Common myeloid progenitor, CD34-positive (primary cell): ENCODE data around the gene IQGAP2.

Experiments
- CTCF ChIA-PET: fragments of 350-600 bp; sonication (Branson Sonifier 250); formaldehyde crosslinking; loops from one replicate; lab custom pipeline; 2021; ENCODE audit warnings: antibody characterized with exemption; lab: Charles Lee
- POLR2A ChIA-PET: fragments of 350-600 bp; sonication (Branson Sonifier 250); formaldehyde crosslinking; loops from one replicate; lab custom pipeline; 2021; ENCODE audit warnings: antibody characterized with exemption; lab: Charles Lee
- DNase-seq, 3 donors: peaks; one replicate each; pipeline versions ENCODE4 v3.0.0 to v3.0.0-alpha.2; 2013
- H3K27ac ChIP-seq, 2 experiments: 1 replicate in 1 of 2; 2 replicates in 1 of 2; pipeline ENCODE4 v1.7.0; 2013; ENCODE audit warnings: inconsistent platforms in 2 of 2, low read length in 2 of 2, mild to moderate bottlenecking in 2 of 2, low read depth in 1 of 2, moderate library complexity in 1 of 2; ENCODE audit not compliant: severe bottlenecking in 2 of 2, insufficient read depth in 1 of 2, poor library complexity in 1 of 2
- H3K27me3 ChIP-seq, 5 experiments: replicated peaks in 2 of 5; 1 replicate in 3 of 5; 2 replicates in 2 of 5; pipeline versions ENCODE4 v1.6.1 to v1.7.0; 2013; ENCODE audit warnings: low read length in 4 of 5, mild to moderate bottlenecking in 2 of 5, moderate library complexity in 2 of 5, inconsistent platforms in 1 of 5; ENCODE audit not compliant: insufficient read depth in 5 of 5, control insufficient read depth in 4 of 5
- H3K36me3 ChIP-seq, 4 experiments: 1 replicate in 2 of 4; 2 replicates in 2 of 4; pipeline versions ENCODE4 v1.6.1 to v1.7.0; 2013; ENCODE audit warnings: low read length in 3 of 4, control low read depth in 1 of 4, mild to moderate bottlenecking in 1 of 4; ENCODE audit not compliant: control insufficient read depth in 4 of 4, insufficient read depth in 4 of 4
- H3K4me1 ChIP-seq, 4 experiments: 1 replicate in 3 of 4; 2 replicates in 1 of 4; pipeline versions ENCODE4 v1.6.1 to v1.7.1; 2013; ENCODE audit warnings: low read length in 3 of 4, mild to moderate bottlenecking in 3 of 4, control low read depth in 1 of 4, inconsistent platforms in 1 of 4, moderate library complexity in 1 of 4; ENCODE audit not compliant: control insufficient read depth in 4 of 4, insufficient read depth in 4 of 4; ENCODE audit errors: control extremely low read depth in 1 of 4
- H3K4me3 ChIP-seq, 7 experiments: 1 replicate in 4 of 7; 2 replicates in 3 of 7; pipeline versions ENCODE4 v1.5.1 to v1.7.0; 2013; ENCODE audit warnings: mild to moderate bottlenecking in 7 of 7, low read length in 6 of 7, moderate library complexity in 6 of 7, inconsistent platforms in 2 of 7, low read depth in 2 of 7, control low read depth in 1 of 7; ENCODE audit not compliant: insufficient read depth in 4 of 7, control insufficient read depth in 1 of 7; ENCODE audit errors: extremely low read depth in 1 of 7
- H3K9me3 ChIP-seq, 5 experiments: 1 replicate in 4 of 5; 2 replicates in 1 of 5; pipeline versions ENCODE4 v1.6.1 to v1.7.1; 2013; ENCODE audit warnings: low read length in 4 of 5, mild to moderate bottlenecking in 2 of 5, inconsistent platforms in 1 of 5, low read depth in 1 of 5, moderate library complexity in 1 of 5; ENCODE audit not compliant: control insufficient read depth in 4 of 5, insufficient read depth in 2 of 5; ENCODE audit errors: control extremely low read depth in 1 of 5
- WGBS: methylation state at CpG from one replicate; pipeline ENCODE4 v1.1.5; 2013; ENCODE audit not compliant: insufficient coverage; 5-methylcytosine and 5-hydroxymethylcytosine counted together

The IQGAP2 gene

DNA sequence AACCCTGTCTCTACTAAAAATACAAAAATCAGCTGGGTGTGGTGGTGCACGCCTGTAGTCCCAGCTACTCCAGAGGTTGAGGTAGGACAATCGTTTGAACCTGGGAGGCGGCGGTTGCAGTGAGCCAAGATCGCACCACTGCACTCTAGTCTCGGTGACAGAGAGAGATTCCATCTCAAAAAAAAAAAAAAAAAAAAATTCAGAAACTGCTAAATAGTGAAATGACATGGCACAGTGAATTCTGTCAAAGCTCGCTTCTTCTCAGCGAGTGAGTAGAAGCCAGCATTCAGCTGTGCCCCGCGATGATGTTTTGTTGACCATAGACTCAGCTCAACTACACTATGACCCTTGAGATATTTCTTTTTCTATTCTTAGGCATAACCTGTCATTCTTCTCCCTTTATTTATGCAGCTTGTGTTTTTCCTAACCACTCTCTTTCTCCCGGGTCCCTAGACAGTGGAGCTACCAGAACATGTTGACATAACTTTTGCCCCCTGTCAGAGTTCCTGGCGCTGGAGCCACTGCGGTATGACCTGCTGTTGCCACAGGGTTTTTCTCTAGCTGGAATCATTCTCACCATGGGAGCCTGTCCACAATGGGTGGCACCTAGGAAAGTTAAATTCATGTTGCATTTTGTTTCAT, 13.5 kb upstream of the IQGAP2 start:
- no peaks in the 10 kb centered on the region for H3K9me3 ChIP-seq
- no peak overlapping the region for H3K27ac ChIP-seq
- ChIA-PET POLR2A (interaction anchor here (0.6 to 1.3 kb wide), 4 partner anchors 10 to 1056 kb away, joined by 3 to 5 read pairs (median 3); no protein-coding TSS in a partner anchor), CTCF (interaction anchor here (0.7 to 5.9 kb wide), 9 partner anchors 10 to 194 kb away, joined by 3 to 27 read pairs (median 4); partner anchors contain the start of gene IQGAP2)
- H3K4me3 ChIP-seq = no peak overlapping the region
- WGBS = 88% methylated on average over 13 of the region's 13 CpGs
- H3K4me1 ChIP-seq = peaks cover 16 to 69% (median 55%) of the 10 kb centered on the region in 4 experiments
- DNase-seq = no peak
- H3K36me3 ChIP-seq = no peaks in the 10 kb centered on the region
- H3K27me3 ChIP-seq = no peaks in the 10 kb centered on the region

DNA sequence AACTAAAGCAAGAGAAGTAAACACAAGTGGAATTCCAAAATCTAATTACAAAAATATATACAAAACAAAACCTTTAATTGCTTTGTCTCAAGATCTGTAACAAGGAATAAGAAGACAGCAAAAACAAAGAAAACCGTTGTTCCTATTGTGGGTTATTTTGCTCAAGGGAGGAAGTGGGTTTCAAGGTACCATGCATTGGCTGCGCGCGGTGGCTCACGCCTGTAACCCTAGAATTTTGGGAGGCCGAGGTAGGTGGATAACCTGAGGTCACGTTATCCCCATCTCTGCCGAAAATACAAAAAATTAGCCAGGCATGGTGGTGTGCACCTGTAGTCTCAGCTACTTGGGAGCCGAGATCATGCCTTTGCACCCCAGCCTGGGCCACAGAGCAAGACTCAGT, 12.1 kb upstream of the IQGAP2 start:
- POLR2A ChIA-PET = interaction anchor here (1.3 kb wide), 1 partner anchor 11 kb away, joined by 5 read pairs; no protein-coding TSS in a partner anchor
- H3K4me1 ChIP-seq = peaks cover 16 to 65% (median 51%) of the 10 kb centered on the region in 4 experiments
- no peaks in the 10 kb centered on the region for H3K36me3 ChIP-seq
- H3K9me3 ChIP-seq = no peaks in the 10 kb centered on the region
- DNase-seq = peak in 2 of 3 donors; percentile 58 to 70
- 28% methylated on average over 9 of the region's 9 CpGs for WGBS
- CTCF ChIA-PET = interaction anchor here (0.7 to 5.9 kb wide), 4 partner anchors 11 to 153 kb away, joined by 3 to 27 read pairs (median 12); partner anchors contain the start of gene IQGAP2
- no peaks in the 10 kb centered on the region for H3K27me3 ChIP-seq
- H3K4me3 ChIP-seq = peak overlapping the region in 1 of 7 experiments; percentile 24
- peak overlapping the region in 1 of 2 experiments; percentile 6 for H3K27ac ChIP-seq

DNA sequence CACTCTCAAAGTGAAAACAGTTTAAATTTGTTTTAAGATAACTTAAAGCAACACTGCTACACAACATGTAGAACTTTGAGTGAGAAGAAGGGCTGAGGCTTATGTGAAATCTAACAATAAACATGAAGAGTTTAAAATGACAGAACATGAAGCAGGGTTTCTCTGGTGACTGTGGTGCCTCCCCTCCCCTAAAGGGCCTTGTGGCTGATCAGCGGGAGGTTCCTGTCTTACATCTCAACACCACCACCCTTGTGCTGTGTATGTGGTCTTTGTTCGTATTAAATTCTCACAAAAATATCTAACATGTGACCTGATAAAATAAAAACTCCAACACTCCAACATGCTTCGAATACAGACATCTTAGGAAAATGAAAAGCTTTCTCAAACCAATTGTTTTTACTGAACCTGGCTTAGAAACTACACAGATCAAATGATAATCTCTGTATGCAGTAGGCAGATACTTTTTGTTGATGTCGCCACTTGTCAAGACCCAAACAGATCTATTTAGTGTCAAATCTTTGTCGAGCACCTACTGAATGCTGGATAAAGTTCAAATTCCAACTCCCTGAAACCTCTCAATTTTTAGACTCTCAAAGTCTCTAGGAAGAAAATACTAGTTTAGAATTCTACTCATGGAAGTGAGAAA, 9.9 kb upstream of the IQGAP2 start:
- H3K4me1 ChIP-seq = peaks cover 16 to 60% (median 44%) of the 10 kb centered on the region in 4 experiments
- no peaks in the 10 kb centered on the region for H3K9me3 ChIP-seq
- WGBS = 100% methylated on average over 1 of the region's 5 CpGs
- H3K36me3 ChIP-seq = no peaks in the 10 kb centered on the region
- H3K27me3 ChIP-seq = no peaks in the 10 kb centered on the region
- DNase-seq = peak in 2 of 3 donors; percentile 67 to 72
- peak overlapping the region in 1 of 2 experiments; percentile 52 for H3K27ac ChIP-seq
- no peak overlapping the region for H3K4me3 ChIP-seq
- ChIA-PET CTCF (interaction anchor here (0.9 to 1.1 kb wide), 2 partner anchors 9 to 61 kb away, joined by 4 read pairs; no protein-coding TSS in a partner anchor), POLR2A (interaction anchor here (1.6 kb wide), 1 partner anchor 10 kb away, joined by 3 read pairs; the partner anchor contains the start of gene IQGAP2)

DNA sequence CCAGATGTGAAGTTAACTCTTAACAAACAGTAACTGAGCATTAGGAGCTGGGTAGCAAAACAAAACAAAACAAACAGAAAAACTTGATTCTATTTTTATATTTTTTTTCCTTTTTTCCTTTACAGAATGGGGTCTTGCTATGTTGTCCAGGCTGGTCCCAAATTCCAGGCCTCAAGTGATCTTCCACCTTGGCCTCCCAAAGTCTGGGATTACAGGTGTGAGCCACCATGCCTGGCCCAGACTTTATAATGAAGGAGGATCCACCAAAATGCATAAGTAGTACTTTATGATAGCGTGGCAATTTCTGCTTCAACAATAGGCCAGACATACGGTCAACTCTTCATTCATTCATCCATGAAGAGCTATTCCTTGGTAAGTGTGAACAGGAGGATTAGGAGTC, 5.9 kb upstream of the IQGAP2 start:
- ChIA-PET CTCF (interaction anchor here (1.1 to 1.5 kb wide), 2 partner anchors 10 to 59 kb away, joined by 3 read pairs; no protein-coding TSS in a partner anchor), POLR2A (no interaction called here)
- no peaks in the 10 kb centered on the region for H3K27me3 ChIP-seq
- H3K9me3 ChIP-seq = no peaks in the 10 kb centered on the region
- no peak overlapping the region for H3K27ac ChIP-seq
- no peak for DNase-seq
- peaks cover 10 to 54% (median 36%) of the 10 kb centered on the region in 4 experiments for H3K4me1 ChIP-seq
- 100% methylated on average over 1 of the region's 2 CpGs for WGBS
- H3K36me3 ChIP-seq = no peaks in the 10 kb centered on the region
- no peak overlapping the region for H3K4me3 ChIP-seq

DNA sequence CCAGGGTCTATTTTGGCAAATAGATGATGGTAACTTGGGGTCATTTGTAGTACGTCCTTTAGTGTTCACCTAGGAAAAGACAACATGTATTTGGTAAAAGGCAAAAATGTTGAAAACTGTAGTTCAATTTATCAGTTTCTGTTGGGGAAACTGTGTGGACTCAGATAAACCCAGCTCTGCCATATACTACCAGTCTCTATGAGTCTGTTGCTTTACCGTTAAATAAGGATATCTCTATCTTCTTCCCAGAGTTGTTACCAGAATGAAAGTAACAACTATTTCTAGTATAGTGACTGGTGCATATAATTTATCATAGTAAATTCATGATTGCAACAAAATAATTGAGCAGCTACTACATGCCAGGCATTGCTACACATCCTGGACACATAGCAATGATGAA, 3.8 kb upstream of the IQGAP2 start:
- Histone ChIP-seq H3K9me3 (no peaks in the 10 kb centered on the region), H3K4me1 (peaks cover 4 to 39% (median 31%) of the 10 kb centered on the region in 4 experiments), H3K27me3 (no peaks in the 10 kb centered on the region), H3K4me3 (no peak overlapping the region), H3K36me3 (no peaks in the 10 kb centered on the region), H3K27ac (no peak overlapping the region)
- 100% methylated on average over 1 of the region's 2 CpGs for WGBS
- no peak for DNase-seq
- ChIA-PET CTCF (interaction anchor here (0.7 to 1.0 kb wide), 3 partner anchors 23 to 124 kb away, joined by 3 read pairs; no protein-coding TSS in a partner anchor), POLR2A (no interaction called here)

DNA sequence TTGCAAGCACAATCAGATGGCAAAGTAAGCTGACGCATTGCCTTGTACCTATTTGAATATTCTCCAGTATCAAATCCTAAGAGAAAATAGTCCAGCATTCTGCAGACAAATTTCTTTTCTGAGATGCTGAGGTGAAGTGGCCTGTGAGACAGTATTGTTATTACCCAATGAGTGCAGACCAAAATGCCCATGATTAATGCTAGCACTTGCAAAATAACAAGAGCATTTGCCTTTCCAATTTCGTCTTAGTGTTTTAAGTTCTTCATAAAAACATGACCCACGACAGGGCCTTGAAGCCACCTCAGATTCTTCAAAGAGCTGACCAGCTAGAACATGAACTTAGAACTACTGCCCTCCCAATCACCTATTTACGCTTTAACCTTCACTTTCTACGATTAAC, 2.6 kb upstream of the IQGAP2 start:
- ChIA-PET CTCF (interaction anchor here (0.6 to 3.8 kb wide), 3 partner anchors 12 to 56 kb away, joined by 3 to 27 read pairs (median 6); no protein-coding TSS in a partner anchor), POLR2A (no interaction called here)
- no peak overlapping the region for H3K4me3 ChIP-seq
- WGBS = 95% methylated on average over 3 of the region's 5 CpGs
- no peaks in the 10 kb centered on the region for H3K9me3 ChIP-seq
- peaks cover 13 to 43% (median 33%) of the 10 kb centered on the region in 4 experiments for H3K4me1 ChIP-seq
- no peak for DNase-seq
- H3K27me3 ChIP-seq = no peaks in the 10 kb centered on the region
- H3K27ac ChIP-seq = no peak overlapping the region
- no peaks in the 10 kb centered on the region for H3K36me3 ChIP-seq
